ENCODE results near the gene HPN.
"Not testable (repeated sequence)": the region's sequence is repeated elsewhere in the genome, so short reads cannot be mapped to it uniquely, and the experiment has no call there.

HPN gene

DNA sequence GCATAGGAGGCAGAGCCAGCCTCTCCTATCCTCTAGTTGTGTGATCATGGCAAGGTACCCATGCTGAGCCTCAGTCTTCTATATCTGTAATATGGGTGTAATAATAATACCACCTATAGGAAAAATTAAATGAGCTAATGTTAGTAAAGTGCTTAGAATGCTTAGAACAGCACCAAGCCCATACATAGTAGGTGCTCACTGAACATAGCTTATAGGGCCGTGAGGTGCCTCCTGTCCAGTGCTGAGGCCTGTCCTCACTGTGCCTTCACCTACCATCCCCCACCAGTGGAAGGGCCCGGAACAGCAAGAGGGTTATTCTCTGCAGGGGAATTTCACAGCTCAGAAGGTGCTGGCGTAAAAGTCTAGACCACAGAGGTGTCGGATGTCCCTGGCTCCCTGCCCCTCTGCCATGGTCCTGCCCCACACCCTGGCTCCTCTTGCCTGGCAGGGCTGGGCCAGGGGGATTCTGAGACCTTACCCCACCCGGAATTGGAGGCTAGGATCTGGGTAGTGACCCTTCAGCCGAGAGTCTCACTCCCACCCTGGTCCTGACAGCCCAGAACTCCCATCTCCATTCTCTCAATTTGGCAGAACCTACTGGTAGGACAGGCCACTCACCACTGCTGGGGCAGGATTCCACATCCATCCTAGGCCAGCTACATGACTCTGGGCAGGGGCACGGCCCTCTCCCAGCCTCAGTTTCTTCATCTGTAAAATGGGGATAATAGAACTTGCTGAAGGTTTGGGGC, 13.5 kb upstream of the HPN start:
- DNase-seq (ENCODE audit: low read depth), result no peak

DNA sequence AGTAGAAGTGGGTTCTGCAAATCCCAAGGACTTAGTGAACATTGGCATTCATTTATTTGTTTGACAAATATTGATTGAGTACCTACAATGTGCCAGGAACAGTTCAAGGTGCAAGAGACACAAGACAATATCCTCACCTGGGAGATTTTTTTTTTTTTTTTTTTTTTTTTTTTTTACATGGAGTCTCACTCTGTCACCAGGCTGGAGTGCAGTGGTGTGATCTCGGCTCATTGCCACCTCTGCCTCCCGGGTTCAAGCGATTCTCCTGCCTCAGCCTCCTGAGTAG, 13.0 kb upstream of the HPN start:
- DNase-seq (ENCODE audit: low read depth), result not testable (repeated sequence)

DNA sequence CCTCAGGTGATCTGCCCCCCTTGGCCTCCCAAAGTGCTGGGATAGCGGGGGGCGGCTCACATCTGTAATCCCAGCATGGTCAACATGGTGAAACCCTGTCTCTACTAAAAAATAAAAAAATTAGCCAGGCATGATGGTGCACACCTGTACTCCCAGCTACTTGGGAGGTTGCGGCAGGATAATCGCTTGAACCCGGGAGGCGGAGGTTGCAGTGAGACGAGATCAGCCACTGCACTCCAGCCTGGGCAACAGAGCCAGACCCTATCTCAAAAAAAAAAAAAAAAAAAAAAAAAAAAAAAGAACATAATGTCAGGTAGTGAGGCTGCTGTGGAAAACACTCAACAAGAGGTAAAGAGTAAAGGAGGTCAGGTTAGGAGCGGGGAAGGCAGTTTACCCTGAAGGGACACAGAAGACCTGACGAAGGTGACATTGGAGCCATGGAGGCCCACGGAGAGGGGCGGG, 12.2 kb upstream of the HPN start:
- DNase-seq (ENCODE audit: low read depth), result not testable (repeated sequence)

DNA sequence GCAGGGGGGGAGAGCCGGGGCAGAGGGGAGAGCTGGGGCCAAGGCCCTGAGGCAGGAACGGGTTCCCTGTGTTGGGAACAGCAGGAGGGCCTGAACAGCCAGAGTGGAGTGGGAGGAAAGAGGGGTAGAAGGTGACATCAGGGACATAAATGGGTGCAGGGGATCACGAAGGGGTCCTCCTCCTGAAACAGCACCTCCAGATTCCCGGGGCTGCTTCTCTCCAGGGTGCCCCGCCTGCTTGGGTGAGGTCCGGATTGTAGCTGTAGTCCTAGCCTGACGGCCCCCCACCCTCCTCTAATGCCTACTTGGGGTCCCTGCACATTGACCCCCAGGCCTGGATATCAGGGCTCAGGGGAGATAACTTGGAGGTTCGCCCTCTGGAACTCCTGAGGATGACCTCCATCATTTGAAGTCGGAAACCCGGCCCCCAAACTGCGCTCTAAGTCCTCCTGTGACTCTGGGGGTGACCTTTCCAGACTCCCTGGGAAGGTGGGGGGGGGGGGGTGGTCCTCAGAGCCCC, 11.7 kb upstream of the HPN start:
- no peak for DNase-seq (ENCODE audit: low read depth)

DNA sequence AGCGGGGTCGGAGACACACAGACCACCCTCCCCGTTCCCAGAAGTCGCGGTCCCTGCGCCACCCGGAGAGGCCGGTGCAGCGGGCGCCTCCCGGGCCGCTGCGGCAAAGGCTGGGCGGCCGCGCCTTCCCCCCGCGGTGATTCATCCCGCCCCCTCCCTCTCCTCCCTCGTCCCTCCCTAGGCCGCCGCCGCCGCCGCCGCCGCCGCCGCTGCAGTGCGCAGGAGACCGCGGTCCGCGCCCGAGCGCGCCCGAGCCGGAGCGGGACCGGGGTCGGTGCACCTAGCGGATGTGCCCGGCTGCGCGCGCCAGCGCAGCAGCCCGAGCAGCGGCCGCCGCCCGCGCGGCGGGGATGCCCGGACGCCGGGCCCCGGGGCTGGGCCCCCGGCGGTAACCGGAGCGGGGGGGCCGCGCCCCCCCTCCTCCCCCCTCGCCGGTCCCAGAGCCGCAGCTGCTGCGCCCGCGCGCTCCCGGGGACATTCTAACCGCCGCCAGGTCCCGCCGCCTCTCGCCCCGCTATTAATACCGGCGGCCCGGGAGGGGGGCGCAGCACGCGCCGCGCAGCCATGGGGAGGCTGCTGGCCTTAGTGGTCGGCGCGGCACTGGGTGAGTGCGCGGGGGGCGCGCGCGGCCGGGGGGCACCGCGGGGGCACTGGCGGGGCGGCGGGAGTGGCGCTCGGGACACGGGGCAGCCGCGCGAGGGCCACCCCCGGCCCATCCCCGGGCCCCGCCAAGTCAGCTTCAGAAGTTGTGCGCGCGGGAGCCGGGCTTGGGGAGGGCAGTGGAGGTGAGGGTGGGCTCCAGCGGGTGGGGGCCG, 11.1 kb upstream of the HPN start, which contains the start of gene SCN1B:
TSS of gene SCN1B (plus strand) at position 214 of the 815 bp plus-strand sequence. CDS start at position 565, 351 bp downstream.
- DNase-seq (ENCODE audit: low read depth), result peak; percentile 55

DNA sequence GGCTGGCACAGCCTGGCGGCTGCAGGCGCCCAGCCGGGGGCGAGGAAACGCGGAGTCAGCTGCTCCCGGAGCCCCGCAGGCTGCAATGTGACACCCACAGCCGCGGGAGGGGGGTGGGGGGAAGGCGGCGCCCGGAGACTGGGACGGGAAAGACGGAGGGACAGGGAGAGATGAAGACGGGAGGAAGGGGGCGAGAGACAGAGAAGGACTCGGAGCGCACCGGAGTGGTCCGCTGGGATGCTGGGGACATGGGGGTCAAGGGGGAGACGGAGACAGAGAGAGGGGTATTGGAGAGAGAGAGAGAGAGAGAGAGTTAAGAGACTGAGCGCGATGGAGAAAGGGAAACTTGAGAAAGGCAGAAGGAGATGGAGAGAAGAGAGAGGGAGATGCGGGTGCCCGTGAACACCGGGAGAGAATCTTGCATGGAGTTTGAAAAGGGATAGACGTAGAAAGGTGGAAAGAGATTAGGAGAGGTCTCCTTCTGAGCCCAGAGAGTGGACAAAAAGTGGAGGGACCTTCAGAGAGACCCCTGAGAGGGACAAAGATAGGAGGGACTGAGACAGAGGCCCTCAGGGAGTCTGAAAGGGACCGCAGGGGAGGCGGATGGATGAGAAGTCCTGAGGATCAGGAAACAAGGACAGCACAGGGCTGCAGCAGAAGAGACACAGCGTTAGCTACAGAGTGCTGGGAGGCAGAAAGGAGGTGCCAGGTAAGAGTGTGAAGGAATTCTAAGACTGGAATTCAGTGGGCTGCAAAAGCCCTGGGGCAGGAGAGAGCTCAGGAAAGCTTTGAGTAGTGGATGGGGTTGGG, 10.2 kb upstream of the HPN start:
- no peak for DNase-seq (ENCODE audit: low read depth)

DNA sequence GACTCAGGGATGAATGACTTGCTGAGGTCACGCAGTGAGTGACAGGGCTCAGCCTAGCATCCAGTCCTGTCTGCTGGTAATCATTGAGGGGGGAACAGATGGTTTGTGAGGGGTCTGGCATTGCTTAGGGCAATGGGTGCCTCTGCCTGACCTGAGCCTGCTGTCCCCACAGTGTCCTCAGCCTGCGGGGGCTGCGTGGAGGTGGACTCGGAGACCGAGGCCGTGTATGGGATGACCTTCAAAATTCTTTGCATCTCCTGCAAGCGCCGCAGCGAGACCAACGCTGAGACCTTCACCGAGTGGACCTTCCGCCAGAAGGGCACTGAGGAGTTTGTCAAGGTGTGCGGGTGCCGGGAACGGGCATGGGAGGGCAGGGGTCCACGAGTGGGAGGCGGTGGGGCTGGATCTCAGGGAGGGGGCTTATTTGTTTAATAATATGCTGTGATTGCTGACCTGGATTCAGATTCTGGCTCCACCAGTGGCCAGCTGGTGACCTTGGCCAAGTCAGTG, 9.1 kb upstream of the HPN start:
- DNase-seq (ENCODE audit: low read depth), result no peak

DNA sequence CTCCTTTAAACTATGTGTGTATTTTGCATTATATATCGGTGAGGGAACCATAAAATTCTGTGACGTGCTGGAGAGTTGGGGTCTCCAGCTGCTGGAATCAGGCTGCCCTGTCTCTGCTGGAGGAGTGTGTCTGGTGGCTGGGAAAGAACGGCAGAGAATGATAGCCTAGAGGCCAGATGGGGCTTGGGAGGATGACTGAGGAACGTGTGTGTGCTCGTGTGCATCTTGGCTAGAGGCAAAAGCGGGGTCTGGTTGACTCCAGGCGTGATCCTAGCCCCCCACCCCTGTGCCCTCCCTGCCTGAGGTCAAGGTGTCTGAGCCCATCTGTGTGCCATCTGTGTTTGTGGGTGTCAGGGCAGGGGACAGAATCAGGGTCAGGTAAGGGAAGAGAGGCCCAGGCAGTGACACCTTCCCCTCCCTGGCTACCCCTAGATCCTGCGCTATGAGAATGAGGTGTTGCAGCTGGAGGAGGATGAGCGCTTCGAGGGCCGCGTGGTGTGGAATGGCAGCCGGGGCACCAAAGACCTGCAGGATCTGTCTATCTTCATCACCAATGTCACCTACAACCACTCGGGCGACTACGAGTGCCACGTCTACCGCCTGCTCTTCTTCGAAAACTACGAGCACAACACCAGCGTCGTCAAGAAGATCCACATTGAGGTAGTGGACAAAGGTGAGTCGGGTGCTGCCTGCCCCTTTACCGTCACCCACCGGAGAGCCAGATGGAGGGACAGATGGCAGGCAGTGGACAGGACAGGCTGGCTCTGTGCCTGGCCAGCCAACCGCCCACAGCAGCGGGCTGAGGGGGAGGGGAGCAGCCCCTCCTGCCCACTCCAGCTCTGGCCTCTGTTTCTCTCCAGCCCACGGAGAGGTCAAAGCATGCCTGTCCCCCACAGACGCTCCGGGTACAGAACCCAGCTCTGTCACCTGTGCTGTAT, 8.2 kb upstream of the HPN start:
- DNase-seq (ENCODE audit: low read depth), result no peak

DNA sequence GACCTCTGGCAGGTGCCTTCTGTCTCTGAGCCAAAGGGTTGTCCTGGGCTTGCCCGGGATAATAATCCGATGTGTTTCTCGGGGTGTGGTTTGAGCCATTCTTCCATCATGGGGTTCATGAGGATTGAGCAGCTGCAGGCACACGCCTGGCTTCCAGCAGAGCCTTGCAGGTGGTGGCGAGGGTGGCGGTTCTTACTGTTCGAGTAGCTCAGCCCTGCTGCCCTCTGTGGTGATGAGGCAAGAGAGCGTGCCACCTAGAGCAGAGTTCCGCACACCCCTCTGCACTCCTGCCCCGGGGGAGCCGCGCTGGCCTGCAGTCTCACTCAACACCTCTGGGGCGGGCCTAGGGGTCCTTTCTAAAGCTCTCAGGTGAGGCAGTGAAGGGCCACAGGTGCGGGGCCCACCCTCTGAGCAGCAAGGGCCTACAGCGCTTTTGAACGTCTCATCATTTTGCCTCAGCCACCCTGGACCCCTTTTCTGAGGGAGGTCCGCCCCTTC, 7.5 kb upstream of the HPN start:
- DNase-seq (ENCODE audit: low read depth), result no peak

DNA sequence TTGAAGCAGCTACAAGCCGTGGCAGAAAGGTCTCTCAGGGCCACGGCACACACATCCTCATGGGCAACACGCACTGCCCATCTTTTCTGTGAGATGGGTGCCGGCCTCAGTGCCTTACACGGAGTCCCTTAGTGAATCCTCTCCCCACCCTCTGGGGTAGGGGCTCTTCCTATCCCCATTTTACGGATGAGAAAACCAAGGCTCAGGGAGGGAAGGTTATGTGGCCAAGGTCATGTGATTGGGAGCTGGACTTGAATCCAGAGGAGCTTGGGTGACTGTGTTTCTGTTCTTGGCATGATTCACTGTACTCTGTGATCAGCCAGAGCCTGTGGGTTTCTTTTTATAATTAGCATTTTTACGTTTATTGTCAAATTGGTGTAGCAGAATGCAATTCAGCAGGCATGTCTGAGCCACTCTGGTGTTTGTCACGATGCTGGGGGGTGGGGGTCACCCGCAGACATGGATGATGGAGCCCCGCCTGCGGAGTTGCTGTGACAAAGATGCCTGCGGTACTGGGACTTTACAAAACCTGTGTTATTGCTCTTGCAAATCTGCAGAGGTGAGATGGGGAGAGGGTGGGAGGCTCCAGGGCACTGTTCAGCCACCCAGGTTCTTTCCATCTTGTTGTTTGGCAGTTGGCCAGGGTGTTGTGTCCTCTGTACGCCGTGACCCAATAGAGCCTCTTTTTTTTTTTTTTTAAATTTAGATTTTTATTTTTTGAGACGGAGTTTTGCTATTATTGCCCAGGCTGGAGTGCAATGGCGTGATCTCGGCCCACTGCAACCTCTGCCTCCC, 6.7 kb upstream of the HPN start:
- no peak for DNase-seq (ENCODE audit: low read depth)

DNA sequence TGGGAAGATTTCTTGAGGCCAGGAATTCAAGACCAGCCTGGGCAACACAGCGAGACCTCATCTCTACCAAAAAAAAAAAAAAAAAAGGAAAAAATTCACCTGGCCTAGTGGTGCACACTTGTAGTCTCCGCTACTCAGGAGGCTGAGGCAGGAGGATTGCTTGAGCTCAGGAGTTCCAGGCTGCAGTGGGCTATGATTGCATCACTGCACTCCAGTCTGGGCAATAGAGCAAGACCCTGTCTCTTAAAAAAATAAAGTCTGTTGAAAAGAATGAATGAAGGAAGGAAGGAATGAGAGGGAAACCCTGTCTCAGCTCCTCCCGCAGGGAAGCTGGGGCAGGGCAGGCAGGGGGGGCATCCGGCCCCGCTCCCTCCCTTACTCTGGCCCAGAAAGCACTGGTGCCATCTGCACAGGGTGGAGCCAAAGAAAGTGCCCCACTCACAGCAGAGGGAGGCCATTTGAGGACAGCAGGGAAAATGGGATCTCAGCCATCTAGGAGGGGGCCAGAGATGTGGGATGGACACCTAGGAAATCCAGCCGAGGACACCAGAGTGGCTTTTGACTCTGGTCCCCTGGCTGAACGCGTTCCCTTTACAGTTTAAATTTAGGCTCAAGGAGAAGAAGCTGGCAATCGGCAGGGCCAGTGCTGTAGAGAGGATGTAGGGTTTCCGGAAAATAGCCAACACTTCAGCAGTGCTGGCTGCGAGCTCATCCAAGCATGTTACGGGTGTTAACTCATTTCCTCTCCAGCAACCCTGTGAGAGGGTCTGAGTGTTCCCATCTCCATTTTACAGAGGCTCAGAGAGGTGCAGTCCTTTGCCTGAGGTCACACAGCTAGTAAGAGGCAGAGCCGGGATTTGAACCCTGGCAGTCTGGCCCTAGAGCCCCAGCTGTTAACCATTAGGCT, 3.6 kb upstream of the HPN start:
- DNase-seq (ENCODE audit: low read depth), result no peak

DNA sequence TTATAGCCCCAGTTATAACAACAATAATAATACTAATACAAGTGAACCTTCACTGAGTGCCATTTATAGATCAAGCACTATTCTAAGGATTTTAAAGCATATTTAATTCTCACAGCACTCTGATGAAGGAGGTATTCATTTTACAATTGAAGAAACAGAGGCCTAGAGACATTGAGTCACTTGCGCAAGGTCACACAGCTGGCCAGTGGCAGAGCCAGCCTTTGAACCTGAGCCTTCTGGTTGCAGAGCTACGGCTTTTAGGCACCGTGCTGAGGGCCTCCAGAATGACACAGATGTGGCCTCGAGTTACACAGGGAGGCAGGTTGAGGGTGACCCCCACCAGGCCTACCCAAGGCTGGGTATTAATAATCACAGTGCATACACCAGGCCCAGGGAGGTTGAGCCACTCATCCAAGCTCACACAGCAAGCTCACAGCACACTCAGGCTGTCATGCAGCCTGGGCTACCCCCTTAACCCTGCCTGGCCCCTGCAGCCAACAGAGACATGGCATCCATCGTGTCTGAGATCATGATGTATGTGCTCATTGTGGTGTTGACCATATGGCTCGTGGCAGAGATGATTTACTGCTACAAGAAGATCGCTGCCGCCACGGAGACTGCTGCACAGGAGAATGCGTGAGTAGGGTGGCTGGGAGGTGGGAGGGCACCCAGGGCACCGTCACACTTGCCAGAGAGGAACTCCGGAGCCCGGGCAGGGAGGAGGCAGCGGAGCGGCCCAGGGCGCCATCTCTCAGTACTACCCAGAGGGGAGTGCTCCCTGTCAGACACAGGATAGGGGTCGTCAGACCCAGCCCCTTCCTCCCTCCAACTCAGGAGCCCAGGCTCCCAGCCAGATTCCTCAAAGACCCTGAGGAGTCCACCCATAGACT, 2.7 kb upstream of the HPN start:
- no peak for DNase-seq (ENCODE audit: low read depth)

DNA sequence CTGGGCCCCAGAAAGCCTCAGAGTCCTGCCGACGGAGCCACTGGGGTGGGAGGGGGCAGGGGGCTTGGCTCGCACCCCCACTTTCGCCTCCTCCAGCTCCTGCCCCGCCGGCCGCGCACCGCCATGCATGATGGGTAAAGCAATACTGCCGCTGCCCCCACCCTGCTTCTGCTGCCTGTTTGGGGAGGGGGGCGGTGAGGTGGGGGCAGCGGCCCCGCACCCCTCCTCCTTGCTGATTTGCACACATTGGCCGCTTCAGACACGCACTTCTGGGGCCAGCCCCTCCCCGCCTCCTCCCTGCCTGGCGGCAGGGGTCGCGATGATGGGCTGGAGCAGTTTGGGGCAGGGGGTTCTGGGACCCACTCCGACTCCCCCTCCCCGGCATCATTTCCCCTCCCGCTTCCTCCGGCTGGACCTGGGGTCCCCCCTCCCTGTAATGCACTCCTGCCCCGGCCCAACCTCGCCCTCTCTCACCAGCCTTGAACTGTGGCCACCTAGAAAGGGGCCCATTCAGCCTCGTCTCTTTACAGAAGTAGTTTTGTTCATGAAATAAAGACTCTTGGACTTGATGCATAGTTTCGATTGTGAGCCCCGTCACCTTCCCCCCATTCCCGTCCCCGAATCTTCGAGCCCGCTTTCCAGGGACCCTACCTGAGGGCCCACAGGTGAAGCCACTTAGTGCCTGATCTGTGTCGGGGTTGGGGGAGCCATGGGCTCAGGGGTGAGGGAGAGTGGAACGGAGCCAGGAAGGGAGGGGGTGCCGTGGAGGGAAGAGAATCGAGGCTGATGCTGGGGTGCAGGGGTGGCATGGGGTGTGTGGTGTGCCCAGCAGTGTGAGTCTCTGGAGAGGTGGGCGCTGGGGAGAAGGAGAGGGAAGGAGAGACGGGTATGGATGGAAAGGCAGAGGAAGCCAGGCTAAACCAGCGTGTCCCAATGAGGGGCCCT, 1.4 kb upstream of the HPN start:
- DNase-seq (ENCODE audit: low read depth), result no peak

DNA sequence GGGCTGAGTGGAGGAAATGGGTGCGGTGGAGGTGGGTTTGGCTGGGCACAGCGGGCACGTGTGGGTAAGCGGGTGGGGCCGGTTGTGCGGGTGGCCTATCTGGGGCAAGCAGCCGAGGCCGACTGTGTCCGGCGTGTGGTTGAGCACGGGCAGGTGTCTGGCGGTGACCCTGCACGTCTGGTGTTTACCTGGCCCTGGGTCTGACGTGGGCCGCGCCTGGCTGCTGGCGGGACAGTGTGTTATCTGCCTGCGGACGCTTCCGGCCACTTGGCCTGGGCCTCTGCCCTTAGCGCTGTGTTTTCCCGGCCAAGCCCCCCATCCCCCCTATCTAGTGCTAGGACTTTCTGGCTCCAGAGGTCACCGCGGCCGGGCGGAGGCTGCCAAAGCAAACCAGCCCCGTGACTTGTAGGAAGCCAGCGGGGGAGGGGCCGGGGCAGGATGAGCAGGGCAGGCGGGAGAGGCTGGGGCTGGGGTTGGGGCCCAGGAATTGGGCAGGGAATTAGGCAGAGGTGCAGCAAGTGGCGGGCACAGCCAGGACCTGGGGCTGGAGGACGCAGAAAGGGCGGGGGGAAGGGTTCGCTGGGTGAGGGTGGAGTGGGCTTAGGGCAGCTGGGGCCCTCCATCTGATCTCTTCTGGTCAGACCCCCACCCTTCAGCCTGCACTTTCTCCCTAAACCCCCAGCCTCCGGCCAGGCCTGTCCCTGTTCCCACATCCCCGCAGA, 534 bp upstream of the HPN start:
- no peak for DNase-seq (ENCODE audit: low read depth)

DNA sequence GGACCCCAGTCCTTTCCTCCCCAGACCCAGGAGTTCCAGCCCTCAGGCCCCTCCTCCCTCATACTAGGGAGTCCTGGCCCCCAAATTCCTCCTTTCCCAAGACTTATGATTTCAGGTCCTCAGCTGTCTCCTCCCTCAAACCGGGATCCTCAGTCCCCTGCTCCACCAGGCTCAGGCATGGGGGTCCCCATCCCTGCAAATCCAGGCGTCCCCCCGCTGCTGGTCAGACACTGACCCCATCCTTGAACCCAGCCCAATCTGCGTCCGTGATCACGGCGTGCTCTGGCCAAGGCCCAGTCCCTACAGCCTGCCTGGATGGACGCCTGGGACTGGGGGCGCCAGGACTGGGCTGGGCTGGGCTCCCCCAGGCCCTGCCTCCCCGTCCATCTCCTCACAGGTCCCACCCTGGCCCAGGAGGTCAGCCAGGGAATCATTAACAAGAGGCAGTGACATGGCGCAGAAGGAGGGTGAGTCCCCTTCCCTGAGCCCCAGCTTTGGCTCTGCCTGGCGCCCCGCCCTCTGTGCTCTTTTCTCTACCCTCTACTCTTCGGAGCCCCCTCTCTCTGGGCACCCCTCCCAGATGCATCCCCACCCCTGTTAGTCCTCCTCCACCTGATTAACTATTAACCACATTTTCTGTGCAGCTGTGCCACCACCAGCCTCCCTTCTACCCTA, 672 bp downstream of the HPN start:
- no peak for DNase-seq (ENCODE audit: low read depth)

Measured in activated T-helper 9 cell treated with anti-CD3 and anti-CD28 coated beads, Interleukin-2, amount 50 U/mL, for 16 hours (primary cell).